ENCODE data around the gene TMEM247.

- TF ChIP-seq CTCF (IDR thresholded peaks at IDR 0.05 in 8 of 11, conservative IDR thresholded peaks at IDR 0.05 in 3 of 11) = no peak
- TF ChIP-seq POLR2A (IDR thresholded peaks at IDR 0.05) = no peak
- no peak for TF ChIP-seq POLR2AphosphoS5 (IDR thresholded peaks at IDR 0.05)
These were observed 1.4 kb upstream of the TMEM247 start for GRCh38 chr2:46477925-46478324.
